SK-N-SH (cell line): Measurements from ENCODE around the gene KPNA2.
"Not testable (repeated sequence)": the region's sequence is repeated elsewhere in the genome, so short reads cannot be mapped to it uniquely, and the experiment has no call there.

ENCODE experiments used
- ELF1 ChIP-seq: IDR thresholded peaks from 2 replicates; pipeline ENCODE4 v1.4.0; 2012
- GABPA ChIP-seq: IDR thresholded peaks from 2 replicates; pipeline ENCODE4 v1.4.0; 2012; ENCODE audit warnings: low read depth, mild to moderate bottlenecking
- MXI1 ChIP-seq: IDR thresholded peaks from 2 replicates; pipeline ENCODE4 v1.6.1; 2012; ENCODE audit warnings: mild to moderate bottlenecking, low read depth, low read length, improper control_type of control experiment
- POLR2AphosphoS5 ChIP-seq: IDR thresholded peaks from 2 replicates; pipeline ENCODE4 v1.6.1; 2012; ENCODE audit warnings: low read depth, low read length
- RAD21 ChIP-seq: IDR thresholded peaks from 2 replicates; pipeline ENCODE4 v1.6.1; 2012; ENCODE audit warnings: mild to moderate bottlenecking, low read length
- SIN3A ChIP-seq: IDR thresholded peaks from 2 replicates; pipeline ENCODE4 v1.6.1; 2012; ENCODE audit warnings: low read depth, mild to moderate bottlenecking, low read length, moderate library complexity, borderline replicate concordance
- YY1 ChIP-seq: IDR thresholded peaks from 2 replicates; pipeline ENCODE4 v1.4.0; 2012; ENCODE audit warnings: low read depth, mild to moderate bottlenecking
- TF ChIP-seq, protein P1 (sequence below): fragments of 200-600 bp; sonication (generic); IDR thresholded peaks from 2 replicates; pipeline ENCODE4 v1.6.1; 2017; ENCODE audit warnings: antibody characterized with exemption, mild to moderate bottlenecking, moderate library complexity
- TF ChIP-seq, protein P2 (sequence below): IDR thresholded peaks from 2 replicates; pipeline ENCODE4 v1.4.0; 2012; ENCODE audit warnings: low read depth, borderline replicate concordance
- TF ChIP-seq, protein P3 (sequence below): IDR thresholded peaks from 2 replicates; pipeline ENCODE4 v1.6.1; 2012; ENCODE audit warnings: mild to moderate bottlenecking, low read depth, low read length, moderate library complexity
- TF ChIP-seq, protein P4 (sequence below): fragments of 150-350 bp; IDR thresholded peaks from 2 replicates; pipeline ENCODE4 v1.6.1; 2017; ENCODE audit warnings: antibody characterized with exemption, low read length, low read depth, borderline replicate concordance

DNA sequence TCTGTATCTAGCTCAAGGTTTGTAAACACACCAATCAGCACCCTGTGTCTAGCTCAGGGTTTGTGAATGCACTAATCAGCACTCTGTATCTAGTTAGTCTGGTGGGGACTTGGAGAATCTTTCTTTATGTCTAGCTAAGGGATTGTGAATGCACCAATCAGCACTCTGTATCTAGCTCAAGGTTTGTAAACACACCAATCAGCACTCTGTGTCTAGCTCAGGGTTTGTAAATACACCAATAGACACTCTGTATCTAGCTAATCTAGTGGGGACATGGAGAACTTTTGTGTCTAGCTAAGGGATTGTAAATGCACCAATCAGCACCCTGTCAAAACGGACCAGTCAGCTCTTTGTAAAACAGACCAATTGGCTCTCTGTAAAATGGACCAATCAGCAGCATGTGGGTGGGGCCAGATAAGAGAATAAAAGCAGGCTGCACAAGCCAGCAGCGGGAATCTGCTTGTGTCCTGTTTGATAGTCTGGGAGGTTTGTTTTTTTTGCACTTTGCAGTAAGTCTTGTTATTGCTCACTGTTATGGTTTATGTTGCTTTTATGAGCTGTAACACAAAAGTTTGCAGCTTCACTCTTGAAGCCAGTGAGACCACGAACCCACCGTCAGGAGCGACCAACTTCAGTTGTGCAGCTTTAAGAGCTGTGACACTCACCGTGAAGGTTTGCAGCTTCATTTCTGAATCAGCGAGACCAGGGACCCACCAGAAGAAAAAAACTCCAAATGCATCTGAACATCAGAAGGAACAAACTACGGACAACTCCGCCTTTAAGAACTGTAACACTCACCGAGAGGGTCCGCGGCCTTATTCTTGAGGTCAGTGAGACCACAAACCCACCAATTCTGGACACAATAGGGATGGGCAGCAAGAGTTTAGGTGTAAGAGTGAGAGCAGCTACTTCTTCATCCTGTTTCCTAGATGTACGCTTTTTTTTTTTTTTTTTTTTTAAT lies 46.0 kb downstream of the KPNA2 start:
- TF ChIP-seq, protein P1, sequence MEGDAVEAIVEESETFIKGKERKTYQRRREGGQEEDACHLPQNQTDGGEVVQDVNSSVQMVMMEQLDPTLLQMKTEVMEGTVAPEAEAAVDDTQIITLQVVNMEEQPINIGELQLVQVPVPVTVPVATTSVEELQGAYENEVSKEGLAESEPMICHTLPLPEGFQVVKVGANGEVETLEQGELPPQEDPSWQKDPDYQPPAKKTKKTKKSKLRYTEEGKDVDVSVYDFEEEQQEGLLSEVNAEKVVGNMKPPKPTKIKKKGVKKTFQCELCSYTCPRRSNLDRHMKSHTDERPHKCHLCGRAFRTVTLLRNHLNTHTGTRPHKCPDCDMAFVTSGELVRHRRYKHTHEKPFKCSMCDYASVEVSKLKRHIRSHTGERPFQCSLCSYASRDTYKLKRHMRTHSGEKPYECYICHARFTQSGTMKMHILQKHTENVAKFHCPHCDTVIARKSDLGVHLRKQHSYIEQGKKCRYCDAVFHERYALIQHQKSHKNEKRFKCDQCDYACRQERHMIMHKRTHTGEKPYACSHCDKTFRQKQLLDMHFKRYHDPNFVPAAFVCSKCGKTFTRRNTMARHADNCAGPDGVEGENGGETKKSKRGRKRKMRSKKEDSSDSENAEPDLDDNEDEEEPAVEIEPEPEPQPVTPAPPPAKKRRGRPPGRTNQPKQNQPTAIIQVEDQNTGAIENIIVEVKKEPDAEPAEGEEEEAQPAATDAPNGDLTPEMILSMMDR, result not testable (repeated sequence)
- TF ChIP-seq, protein P2, sequence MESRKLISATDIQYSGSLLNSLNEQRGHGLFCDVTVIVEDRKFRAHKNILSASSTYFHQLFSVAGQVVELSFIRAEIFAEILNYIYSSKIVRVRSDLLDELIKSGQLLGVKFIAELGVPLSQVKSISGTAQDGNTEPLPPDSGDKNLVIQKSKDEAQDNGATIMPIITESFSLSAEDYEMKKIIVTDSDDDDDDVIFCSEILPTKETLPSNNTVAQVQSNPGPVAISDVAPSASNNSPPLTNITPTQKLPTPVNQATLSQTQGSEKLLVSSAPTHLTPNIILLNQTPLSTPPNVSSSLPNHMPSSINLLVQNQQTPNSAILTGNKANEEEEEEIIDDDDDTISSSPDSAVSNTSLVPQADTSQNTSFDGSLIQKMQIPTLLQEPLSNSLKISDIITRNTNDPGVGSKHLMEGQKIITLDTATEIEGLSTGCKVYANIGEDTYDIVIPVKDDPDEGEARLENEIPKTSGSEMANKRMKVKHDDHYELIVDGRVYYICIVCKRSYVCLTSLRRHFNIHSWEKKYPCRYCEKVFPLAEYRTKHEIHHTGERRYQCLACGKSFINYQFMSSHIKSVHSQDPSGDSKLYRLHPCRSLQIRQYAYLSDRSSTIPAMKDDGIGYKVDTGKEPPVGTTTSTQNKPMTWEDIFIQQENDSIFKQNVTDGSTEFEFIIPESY, result not testable (repeated sequence)
- TF ChIP-seq MXI1, SIN3A, POLR2AphosphoS5, RAD21, GABPA, ELF1, YY1: not testable (repeated sequence)
- TF ChIP-seq, protein P3, sequence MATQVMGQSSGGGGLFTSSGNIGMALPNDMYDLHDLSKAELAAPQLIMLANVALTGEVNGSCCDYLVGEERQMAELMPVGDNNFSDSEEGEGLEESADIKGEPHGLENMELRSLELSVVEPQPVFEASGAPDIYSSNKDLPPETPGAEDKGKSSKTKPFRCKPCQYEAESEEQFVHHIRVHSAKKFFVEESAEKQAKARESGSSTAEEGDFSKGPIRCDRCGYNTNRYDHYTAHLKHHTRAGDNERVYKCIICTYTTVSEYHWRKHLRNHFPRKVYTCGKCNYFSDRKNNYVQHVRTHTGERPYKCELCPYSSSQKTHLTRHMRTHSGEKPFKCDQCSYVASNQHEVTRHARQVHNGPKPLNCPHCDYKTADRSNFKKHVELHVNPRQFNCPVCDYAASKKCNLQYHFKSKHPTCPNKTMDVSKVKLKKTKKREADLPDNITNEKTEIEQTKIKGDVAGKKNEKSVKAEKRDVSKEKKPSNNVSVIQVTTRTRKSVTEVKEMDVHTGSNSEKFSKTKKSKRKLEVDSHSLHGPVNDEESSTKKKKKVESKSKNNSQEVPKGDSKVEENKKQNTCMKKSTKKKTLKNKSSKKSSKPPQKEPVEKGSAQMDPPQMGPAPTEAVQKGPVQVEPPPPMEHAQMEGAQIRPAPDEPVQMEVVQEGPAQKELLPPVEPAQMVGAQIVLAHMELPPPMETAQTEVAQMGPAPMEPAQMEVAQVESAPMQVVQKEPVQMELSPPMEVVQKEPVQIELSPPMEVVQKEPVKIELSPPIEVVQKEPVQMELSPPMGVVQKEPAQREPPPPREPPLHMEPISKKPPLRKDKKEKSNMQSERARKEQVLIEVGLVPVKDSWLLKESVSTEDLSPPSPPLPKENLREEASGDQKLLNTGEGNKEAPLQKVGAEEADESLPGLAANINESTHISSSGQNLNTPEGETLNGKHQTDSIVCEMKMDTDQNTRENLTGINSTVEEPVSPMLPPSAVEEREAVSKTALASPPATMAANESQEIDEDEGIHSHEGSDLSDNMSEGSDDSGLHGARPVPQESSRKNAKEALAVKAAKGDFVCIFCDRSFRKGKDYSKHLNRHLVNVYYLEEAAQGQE, result not testable (repeated sequence)
- TF ChIP-seq, protein P4, sequence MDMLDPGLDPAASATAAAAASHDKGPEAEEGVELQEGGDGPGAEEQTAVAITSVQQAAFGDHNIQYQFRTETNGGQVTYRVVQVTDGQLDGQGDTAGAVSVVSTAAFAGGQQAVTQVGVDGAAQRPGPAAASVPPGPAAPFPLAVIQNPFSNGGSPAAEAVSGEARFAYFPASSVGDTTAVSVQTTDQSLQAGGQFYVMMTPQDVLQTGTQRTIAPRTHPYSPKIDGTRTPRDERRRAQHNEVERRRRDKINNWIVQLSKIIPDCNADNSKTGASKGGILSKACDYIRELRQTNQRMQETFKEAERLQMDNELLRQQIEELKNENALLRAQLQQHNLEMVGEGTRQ, result not testable (repeated sequence)
